GM04504 (cell line): Measurements from ENCODE around the gene MAGEA6.

Experiments
- DNase-seq: peaks from one replicate; pipeline ENCODE4 v3.0.0-alpha.2; 2012; ENCODE audit warnings: low read depth

The MAGEA6 gene

DNA sequence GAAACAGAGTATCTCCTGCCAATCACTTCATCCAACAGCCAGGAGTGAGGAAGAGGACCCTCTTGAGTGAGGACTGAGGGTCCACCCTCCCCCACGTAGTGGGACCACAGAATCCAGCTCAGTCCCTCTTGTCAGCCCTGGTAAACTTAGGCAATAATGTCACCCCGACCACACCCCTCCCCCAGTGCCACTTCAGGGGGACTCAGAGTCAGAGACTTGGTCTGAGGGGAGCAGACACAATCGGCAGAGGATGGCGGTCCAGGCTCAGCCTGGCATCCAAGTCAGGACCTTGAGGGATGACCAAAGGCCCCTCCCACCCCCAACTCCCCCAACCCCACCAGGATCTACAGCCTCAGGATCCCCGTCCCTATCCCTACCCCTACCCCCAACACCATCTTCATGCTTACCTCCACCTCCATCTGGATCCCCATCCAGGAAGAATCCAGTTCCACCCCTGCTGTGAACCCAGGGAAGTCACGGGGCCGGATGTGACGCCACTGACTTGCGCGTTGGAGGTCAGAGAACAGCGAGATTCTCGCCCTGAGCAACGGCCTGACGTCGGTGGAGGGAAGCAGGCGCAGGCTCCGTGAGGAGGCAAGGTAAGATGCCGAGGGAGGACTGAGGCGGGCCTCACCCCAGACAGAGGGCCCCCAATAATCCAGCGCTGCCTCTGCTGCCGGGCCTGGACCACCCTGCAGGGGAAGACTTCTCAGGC is 36.1 kb downstream of the MAGEA6 start, which contains the start of the genes CSAG1 and MAGEA12:
CSAG1 (minus strand) TSS at position 461 of the 715 bp plus-strand sequence. CDS start 1,261 bp downstream, outside the sequence.
MAGEA12 (plus strand) TSS at position 497 of the 715 bp plus-strand sequence. CDS start 2,405 bp downstream, outside the sequence.
- DNase-seq: no peak

DNA sequence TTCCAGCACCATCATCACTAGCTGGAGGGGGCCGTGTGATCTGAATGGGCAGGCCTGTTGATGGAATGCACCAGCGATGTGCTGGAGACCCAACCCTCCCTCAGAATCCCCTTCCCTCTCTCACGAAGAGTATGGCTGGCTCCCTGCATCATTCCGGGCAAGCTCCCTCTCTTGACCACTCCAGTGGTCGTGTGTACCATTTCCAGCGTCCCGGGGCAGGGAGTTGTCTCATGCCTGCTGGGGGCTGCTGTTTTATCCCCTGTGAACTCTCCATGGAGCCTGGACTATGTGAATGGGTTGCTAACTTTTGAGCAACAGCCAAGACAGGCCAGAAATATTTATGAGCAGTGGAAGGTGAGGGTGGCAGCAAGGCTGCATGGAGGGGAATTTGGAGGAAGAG is 44.1 kb downstream of the MAGEA6 start:
- no peak for DNase-seq
